ENCODE results near the gene SYT7.

GRCh38 chr11:61505106-61505505 lies 75.8 kb downstream of the SYT7 start:
- TF ChIP-seq EHMT2 (IDR thresholded peaks at IDR 0.05; ENCODE audit: low read depth) (no peak), CHD2 (IDR thresholded peaks at IDR 0.05; ENCODE audit: low read length, partially characterized antibody) (no peak)
- TF ChIP-seq, protein P1, sequence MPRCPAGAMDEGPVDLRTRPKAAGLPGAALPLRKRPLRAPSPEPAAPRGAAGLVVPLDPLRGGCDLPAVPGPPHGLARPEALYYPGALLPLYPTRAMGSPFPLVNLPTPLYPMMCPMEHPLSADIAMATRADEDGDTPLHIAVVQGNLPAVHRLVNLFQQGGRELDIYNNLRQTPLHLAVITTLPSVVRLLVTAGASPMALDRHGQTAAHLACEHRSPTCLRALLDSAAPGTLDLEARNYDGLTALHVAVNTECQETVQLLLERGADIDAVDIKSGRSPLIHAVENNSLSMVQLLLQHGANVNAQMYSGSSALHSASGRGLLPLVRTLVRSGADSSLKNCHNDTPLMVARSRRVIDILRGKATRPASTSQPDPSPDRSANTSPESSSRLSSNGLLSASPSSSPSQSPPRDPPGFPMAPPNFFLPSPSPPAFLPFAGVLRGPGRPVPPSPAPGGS (IDR thresholded peaks at IDR 0.05): no peak
